Mononuclear cell (primary cell): ENCODE data around the gene RPN2. TPM values are rescaled to one million over a fixed set of nuclear protein-coding genes. Genes with fewer than 3 reads are reported as not detected.

Source experiments
- H3K27me3 ChIP-seq: 2 replicates; pipeline ENCODE4 v1.6.0; 2011; ENCODE audit warnings: low read length, control low read depth; ENCODE audit not compliant: insufficient read depth
- H3K4me1 ChIP-seq: 2 replicates; pipeline ENCODE4 v1.5.1; 2011; ENCODE audit warnings: mild to moderate bottlenecking, low read length, control low read depth; ENCODE audit not compliant: insufficient read depth
- H3K4me3 ChIP-seq: 2 replicates; pipeline ENCODE4 v1.5.1; 2011; ENCODE audit warnings: mild to moderate bottlenecking, low read length, moderate library complexity
- H3K9me3 ChIP-seq: 2 replicates; pipeline ENCODE4 v1.5.1; 2011; ENCODE audit warnings: low read depth, mild to moderate bottlenecking, control low read depth, low read length
- total RNA-seq: library from RNA; depleted of rRNA; stranded (reverse); fragments of >200 nt; gene quantifications from one replicate; pipeline ENCODE4 v1.2.3, GENCODE V29; 2012

The RPN2 gene
- total RNA-seq, 1 donor, result 124 TPM

DNA sequence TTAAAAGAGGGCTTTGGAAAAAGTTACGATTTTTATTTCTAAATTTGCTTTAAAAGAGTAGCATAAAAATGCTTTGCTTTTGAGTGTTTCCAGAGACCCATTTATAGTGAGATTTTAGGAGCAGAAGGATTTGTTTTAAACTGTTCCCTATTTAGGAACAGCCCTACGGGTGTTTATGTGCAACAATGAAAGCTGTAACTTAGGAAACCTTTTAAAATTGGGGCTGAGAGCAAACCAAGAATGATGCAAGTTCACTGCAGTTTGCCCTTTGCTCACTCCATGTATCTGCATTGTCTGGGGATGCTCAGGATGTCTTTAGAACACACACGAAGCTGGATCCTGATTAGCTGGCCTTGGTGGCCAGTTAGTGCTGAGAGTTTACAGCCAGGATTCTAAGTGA, 41.6 kb downstream of the RPN2 start:
- H3K4me3 ChIP-seq, result no peak overlapping the region
- H3K9me3 ChIP-seq, result no peaks in the 10 kb centered on the region
- H3K4me1 ChIP-seq, result peaks cover 12% of the 10 kb centered on the region
- no peaks in the 10 kb centered on the region for H3K27me3 ChIP-seq

DNA sequence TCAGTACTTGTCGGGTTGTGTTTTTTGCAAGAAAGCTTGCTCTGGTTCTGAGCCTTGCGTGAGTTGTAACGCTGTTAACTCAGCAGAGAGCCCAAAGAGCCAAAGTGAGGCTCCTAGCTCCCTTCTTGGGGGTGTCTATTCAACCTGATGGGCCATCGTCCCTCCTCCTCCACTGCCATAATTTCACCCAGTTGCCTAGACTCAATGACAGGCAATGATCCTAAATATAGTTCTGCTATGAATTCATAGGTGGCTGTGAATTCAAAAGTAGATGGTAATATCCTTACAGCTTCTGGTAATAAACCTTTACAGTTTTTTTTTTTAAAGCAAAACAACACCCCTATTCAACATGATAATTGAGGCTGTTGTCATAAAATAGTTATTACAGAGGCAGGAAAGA, 43.0 kb downstream of the RPN2 start:
- no peaks in the 10 kb centered on the region for H3K27me3 ChIP-seq
- no peak overlapping the region for H3K4me3 ChIP-seq
- H3K9me3 ChIP-seq, result no peaks in the 10 kb centered on the region
- peaks cover 12% of the 10 kb centered on the region for H3K4me1 ChIP-seq

DNA sequence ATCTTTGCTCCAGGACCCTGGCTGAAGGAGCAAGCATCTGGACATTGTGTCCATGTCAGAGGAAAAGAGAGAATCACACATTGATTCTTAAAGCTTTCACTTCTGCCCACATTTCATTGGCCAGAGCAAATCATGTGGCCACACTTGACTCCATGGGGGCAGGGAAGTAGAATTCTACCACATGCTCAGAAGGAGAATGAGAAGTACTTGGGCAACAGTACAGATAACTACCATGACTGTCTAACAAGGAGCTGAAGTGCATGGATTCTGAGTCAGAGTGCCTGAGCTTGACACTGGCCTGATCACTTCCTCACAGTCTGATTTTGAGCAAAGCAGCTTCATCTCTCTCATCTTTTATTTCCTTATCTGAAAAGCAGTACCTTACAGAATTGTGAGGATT, 43.9 kb downstream of the RPN2 start:
- Histone ChIP-seq H3K4me1 (peaks cover 12% of the 10 kb centered on the region), H3K27me3 (no peaks in the 10 kb centered on the region), H3K9me3 (no peaks in the 10 kb centered on the region), H3K4me3 (no peak overlapping the region)

DNA sequence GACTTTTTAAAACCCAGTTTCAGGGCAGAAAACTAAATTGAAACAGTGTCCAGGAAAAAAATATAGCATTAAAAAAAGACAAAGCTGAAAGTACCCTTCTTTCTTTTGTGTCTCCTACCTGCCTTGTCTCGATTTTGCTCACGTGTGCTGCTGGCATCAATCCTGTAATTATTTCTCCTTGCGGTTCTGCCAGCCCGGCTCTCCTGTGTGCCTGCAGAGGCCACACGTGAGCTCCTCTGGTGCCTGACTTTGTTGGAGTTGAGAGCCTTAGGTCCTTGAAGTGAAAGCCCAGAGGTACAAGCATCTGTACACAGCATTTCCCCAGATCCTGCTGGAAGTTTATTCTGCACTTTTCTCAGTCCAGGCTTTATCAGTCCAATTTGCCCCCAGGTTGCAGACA, 46.0 kb downstream of the RPN2 start:
- Histone ChIP-seq H3K4me1 (peaks cover 12% of the 10 kb centered on the region), H3K4me3 (no peak overlapping the region), H3K9me3 (no peaks in the 10 kb centered on the region), H3K27me3 (no peaks in the 10 kb centered on the region)

DNA sequence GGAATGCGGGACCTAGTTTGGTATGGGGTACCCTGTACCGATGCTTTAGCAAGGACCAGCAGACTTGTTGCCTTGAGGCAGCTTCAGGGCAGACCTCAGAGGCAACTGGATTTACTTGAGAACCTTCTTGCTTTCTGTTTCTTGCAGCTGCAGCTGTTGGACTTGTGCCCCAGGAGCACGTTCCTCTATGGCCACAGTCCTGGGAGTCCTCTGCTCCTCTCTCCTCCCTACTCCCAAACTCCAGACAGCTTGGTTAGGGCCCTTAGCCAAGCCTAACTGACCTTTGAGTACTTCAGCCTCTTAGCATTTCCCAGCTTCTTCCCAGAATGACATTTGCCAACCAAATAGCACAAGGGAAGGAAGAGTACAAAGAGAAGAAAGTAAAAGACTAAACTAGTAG, 47.8 kb downstream of the RPN2 start:
- peaks cover 12% of the 10 kb centered on the region for H3K4me1 ChIP-seq
- no peak overlapping the region for H3K4me3 ChIP-seq
- H3K9me3 ChIP-seq, result no peaks in the 10 kb centered on the region
- no peaks in the 10 kb centered on the region for H3K27me3 ChIP-seq

DNA sequence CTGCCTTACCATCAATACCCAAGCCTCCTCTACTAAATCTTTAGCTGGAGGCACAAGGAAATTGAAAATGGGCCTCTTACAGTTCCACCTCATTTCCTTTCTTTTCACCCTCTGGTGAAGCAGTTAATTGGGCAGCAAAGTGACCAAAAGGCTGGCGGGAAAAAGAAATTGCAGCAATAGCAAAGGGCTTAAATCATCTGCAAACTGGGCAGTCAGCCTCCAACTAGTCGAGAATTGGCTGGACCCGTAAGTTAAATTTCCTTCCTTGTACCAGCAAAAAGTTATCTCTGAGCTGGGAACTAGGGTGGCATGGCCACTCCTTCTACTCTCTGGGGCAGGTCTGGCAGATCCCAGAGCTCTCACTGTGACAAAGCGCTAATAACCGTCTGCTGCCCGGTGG, 49.0 kb downstream of the RPN2 start:
- H3K9me3 ChIP-seq, result no peaks in the 10 kb centered on the region

DNA sequence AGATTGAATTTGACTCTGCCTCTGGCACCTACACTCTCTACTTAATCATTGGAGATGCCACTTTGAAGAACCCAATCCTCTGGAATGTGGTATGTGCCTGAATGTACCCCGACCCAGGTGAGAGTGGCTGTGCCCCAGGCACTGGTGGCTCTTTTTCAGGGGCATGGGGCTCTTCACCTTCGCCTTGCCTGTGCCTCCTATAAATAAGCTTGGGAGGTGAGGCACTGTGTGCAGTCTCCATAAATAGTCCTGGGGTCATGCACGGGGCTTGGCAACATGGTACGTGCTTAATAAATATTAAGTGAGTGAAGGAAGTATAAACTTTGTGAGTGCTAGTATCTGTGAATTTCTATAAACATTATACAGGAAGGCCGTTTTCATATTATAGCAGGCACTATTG, 49.5 kb downstream of the RPN2 start:
- H3K27me3 ChIP-seq, result no peaks in the 10 kb centered on the region

More for the DNA sequence above, 49.0 kb downstream of the RPN2 start:
- Histone ChIP-seq H3K4me1 (peaks cover 8% of the 10 kb centered on the region), H3K27me3 (no peaks in the 10 kb centered on the region), H3K4me3 (no peak overlapping the region)

DNA sequence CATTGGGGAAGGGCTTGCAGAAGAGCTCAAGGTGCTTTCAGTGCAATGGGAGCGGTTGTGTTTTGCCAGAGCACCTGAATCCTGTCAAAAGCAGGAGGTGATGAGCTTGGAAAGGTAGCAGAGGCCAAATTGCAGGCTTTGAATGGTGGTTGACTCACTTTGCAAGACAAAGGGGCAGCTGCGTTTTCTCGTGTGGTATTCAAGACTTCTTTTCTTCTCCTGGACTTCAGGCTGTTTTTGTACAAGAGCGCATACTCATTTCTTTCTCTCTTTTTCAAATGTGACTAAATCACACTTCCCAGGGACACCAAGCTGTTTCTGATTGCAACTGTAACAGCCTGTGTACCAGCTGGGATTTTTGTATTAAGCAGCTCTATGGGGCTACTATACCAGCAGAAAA, 50.2 kb downstream of the RPN2 start:
- no peaks in the 10 kb centered on the region for H3K27me3 ChIP-seq
- no peaks in the 10 kb centered on the region for H3K9me3 ChIP-seq
- H3K4me1 ChIP-seq, result no peaks in the 10 kb centered on the region
- H3K4me3 ChIP-seq, result no peak overlapping the region

More for the DNA sequence above, 49.5 kb downstream of the RPN2 start:
- no peaks in the 10 kb centered on the region for H3K9me3 ChIP-seq
- peaks cover 2% of the 10 kb centered on the region for H3K4me1 ChIP-seq
- no peak overlapping the region for H3K4me3 ChIP-seq

DNA sequence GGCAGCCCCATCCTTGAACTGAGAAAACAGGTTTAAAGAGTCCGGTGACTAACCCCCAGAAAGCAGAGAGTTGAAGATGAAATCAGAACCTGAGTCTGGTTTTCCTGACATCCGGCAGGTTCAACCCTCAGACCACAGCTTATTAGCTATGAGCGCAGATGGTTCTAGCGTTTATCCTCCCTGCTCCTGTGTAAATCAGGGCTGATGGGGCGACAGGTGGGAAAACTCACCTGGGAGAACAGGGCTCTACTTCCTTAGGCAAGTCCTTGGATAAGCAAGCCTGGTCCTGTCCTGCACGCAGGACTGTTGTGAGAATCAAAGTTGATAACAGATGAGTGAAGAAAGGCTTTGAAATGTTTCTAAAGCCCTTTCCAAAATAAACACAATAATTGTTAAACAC, 51.1 kb downstream of the RPN2 start:
- Histone ChIP-seq H3K4me1 (no peaks in the 10 kb centered on the region), H3K27me3 (no peaks in the 10 kb centered on the region), H3K9me3 (no peaks in the 10 kb centered on the region), H3K4me3 (no peak overlapping the region)

DNA sequence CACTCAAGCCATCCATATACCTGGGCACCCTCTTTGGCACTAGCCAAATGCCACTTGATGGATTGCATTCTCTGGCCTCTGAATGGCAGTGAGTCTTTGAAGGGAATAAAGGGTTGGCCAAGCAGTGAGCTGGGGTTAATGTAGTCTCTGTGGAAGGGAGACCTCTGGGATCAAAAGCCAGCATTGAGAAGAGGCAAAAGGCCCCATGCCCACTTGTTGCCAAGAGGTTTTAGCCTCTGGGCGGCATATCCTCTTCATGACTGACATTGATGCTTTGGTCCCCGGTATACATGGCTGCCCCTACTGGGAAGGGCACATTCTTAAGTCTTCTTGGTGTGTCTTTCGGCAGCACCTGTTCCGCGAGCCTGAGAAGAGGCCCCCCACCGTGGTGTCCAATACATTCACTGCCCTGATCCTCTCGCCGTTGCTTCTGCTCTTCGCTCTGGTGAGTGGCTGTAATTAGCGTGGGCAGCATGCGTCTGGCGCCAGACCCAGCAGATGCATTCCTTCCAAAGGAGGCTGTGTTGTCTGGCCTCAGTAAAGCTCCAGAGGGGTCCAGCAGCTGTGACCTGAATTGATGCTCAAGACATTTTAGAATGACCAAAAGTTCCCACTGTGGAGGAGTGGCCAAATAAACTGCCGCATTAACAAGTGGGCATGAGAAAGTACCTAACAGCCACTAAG, 53.0 kb downstream of the RPN2 start:
- no peaks in the 10 kb centered on the region for H3K4me1 ChIP-seq
- H3K9me3 ChIP-seq, result no peaks in the 10 kb centered on the region
- H3K27me3 ChIP-seq, result no peaks in the 10 kb centered on the region
- no peak overlapping the region for H3K4me3 ChIP-seq

DNA sequence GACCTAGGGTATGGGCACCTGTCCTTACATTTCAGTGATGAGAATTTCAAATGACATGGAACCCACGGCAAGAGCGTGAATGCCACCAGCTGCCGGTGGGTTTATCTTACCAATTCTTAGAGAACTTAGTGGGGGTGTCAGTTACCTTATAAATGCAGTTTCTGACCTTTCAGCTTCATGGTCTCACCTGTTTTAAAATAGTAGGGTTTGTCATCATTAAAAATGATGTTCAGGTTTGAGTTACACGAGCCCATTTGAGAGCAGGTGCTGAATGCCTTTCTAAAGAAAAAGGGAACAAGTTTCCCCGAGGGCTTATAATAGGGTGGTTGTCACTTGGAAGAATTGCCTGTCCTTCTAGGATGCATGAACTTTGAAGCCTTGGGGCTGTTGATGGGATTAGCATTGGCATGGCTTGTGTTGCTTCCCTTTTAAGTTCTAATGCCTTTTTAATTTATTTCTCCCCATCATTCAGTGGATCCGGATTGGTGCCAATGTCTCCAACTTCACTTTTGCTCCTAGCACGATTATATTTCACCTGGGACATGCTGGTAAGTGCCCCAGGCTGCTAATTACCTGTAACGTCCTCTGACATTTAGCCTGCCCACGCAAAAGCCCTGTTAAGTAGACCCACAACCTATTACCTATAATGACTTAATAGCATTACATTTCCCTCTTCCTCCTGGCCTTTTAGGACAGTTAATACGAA, 54.6 kb downstream of the RPN2 start:
- Histone ChIP-seq H3K27me3 (no peaks in the 10 kb centered on the region), H3K4me3 (no peak overlapping the region), H3K9me3 (no peaks in the 10 kb centered on the region)

DNA sequence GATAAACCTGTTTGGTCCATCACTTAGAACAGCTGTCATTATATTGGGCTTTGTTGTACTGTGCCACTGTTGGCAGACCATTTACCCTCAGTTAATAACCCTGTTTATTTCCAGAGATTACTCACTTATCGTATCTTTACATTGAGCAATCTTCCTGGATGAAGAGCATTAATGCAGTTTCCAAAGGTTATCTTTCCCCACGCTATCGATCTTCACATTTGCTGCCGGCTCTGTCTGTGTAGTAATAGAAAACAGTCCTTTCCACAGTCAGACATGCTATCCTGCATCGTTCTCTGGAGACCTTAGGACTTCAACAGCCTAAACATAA, 55.1 kb downstream of the RPN2 start:
- no peaks in the 10 kb centered on the region for H3K9me3 ChIP-seq
- no peak overlapping the region for H3K4me3 ChIP-seq
- H3K4me1 ChIP-seq, result no peaks in the 10 kb centered on the region
- no peaks in the 10 kb centered on the region for H3K27me3 ChIP-seq

More for the DNA sequence above, 54.6 kb downstream of the RPN2 start:
- no peaks in the 10 kb centered on the region for H3K4me1 ChIP-seq

DNA sequence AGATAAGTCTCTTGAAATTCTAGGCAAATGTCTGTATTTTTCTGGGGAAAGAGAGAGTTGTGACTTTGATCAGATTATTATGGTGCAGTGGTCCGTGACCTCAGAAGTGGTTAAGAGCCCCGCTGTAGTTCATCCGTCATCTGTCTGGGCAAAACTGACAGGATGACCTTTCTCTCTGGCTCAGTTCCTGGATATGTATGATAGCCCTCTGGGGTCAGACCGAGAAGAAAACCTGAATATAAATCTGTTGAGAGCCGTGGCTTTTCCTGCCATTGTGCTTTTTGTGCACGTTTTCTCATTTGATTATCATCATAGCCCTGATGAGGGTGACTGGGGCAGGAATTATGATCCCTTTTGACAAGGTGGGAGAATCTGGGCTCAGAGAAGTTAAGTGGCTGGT, 55.9 kb downstream of the RPN2 start:
- Histone ChIP-seq H3K27me3 (no peaks in the 10 kb centered on the region), H3K4me1 (no peaks in the 10 kb centered on the region), H3K9me3 (no peaks in the 10 kb centered on the region), H3K4me3 (no peak overlapping the region)

DNA sequence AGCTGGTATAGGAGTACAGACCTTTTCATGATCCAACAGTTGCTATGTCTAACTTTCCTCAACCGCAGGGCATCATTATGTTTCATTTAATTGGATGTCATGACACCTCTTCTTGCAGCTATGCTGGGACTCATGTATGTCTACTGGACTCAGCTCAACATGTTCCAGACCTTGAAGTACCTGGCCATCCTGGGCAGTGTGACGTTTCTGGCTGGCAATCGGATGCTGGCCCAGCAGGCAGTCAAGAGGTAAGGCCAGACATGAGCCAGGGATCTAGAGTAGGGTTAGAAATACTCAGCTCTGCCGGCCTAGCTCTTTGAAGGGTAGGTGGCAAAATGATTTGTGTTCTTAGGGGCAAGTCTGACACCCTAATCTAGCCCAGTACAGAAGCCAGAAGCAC, 57.3 kb downstream of the RPN2 start:
- Histone ChIP-seq H3K27me3 (no peaks in the 10 kb centered on the region), H3K4me3 (no peak overlapping the region), H3K4me1 (no peaks in the 10 kb centered on the region), H3K9me3 (no peaks in the 10 kb centered on the region)

DNA sequence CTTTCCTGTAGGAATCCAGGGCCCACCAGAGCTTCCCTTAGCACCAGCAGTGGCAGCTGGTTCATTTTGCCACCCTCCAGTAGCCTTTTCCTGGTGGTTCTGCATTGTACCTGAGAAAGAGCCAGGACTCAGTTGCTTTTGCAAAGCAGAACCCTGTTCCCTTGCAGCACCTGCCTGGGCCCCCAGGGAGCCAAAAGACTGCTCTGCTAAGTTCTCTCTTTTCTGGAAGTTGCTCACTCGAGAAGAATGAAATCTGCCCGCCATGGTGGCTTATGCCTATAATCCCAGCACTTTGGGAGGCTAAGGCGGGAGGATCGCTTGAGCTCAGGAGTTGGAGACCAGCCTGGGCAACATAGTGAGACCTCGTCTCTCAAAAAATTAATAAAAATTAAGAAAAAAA, 58.5 kb downstream of the RPN2 start:
- Histone ChIP-seq H3K27me3 (no peaks in the 10 kb centered on the region), H3K9me3 (no peaks in the 10 kb centered on the region), H3K4me1 (no peaks in the 10 kb centered on the region), H3K4me3 (no peak overlapping the region)

DNA sequence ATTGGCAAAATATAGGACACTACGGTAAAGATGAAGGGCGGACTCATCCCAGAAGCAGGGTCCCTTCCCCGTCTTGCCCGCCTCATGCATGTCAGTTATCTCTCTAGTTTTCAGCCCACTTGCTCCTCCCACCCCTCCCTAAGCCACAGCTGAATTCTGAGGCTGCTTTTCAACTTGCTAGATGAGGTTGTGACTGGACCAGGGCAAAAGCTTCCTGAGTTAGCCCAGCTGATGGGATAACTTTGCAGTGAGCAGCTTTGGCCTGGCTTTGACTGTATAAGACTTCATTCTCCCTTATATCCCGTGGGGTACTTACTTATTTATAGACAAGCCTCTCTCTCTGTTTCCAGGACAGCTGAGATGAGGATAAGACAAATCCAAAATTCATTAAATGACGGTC, 59.3 kb downstream of the RPN2 start:
- H3K4me1 ChIP-seq, result no peaks in the 10 kb centered on the region
- no peaks in the 10 kb centered on the region for H3K27me3 ChIP-seq
- no peaks in the 10 kb centered on the region for H3K9me3 ChIP-seq
- H3K4me3 ChIP-seq, result no peak overlapping the region
